ENCODE data around the gene PLEKHH1. TPM values are rescaled to one million over a fixed set of nuclear protein-coding genes. Genes with fewer than 3 reads are reported as not detected.

PLEKHH1 gene
- total RNA-seq, 2 donors from 2014 or later = 59.9 to 61.1 TPM

GRCh38 chr14:67516676-67517075 is 16.4 kb upstream of the PLEKHH1 start:
- Histone ChIP-seq H3K4me1 (ENCODE audit: control insufficient read depth, insufficient read depth, low read length) (peaks cover 3% of the 10 kb centered on the region), H3K27ac (ENCODE audit: low read depth, low read length) (no peak overlapping the region), H3K36me3 (ENCODE audit: control insufficient read depth, insufficient read depth, low read length) (no peaks in the 10 kb centered on the region), H3K9ac (ENCODE audit: extremely low read depth, low read length, poor library complexity, severe bottlenecking) (no peak overlapping the region), H3K4me3 (ENCODE audit: low read length) (no peak overlapping the region), H3K9me3 (ENCODE audit: control insufficient read depth, low read length) (no peaks in the 10 kb centered on the region), H3K27me3 (ENCODE audit: control insufficient read depth, insufficient read depth, low read length, poor library complexity, severe bottlenecking) (peaks cover 88% of the 10 kb centered on the region)
- Mint-ChIP-seq H3K27me3 (ENCODE audit: insufficient read depth) (peaks cover 76% of the 10 kb centered on the region), H3K9me3 (no peaks in the 10 kb centered on the region), H3K4me1 (peaks cover 2% of the 10 kb centered on the region), H3K4me3 (peak overlapping the region; percentile 62), H3K36me3 (ENCODE audit: low read depth) (no peaks in the 10 kb centered on the region), H3K27ac (no peak overlapping the region)
- TF ChIP-seq, protein P1, sequence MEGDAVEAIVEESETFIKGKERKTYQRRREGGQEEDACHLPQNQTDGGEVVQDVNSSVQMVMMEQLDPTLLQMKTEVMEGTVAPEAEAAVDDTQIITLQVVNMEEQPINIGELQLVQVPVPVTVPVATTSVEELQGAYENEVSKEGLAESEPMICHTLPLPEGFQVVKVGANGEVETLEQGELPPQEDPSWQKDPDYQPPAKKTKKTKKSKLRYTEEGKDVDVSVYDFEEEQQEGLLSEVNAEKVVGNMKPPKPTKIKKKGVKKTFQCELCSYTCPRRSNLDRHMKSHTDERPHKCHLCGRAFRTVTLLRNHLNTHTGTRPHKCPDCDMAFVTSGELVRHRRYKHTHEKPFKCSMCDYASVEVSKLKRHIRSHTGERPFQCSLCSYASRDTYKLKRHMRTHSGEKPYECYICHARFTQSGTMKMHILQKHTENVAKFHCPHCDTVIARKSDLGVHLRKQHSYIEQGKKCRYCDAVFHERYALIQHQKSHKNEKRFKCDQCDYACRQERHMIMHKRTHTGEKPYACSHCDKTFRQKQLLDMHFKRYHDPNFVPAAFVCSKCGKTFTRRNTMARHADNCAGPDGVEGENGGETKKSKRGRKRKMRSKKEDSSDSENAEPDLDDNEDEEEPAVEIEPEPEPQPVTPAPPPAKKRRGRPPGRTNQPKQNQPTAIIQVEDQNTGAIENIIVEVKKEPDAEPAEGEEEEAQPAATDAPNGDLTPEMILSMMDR (conservative IDR thresholded peaks at IDR 0.05) = no peak
- DNase-seq = no peak
- WGBS, 2 experiments (ENCODE audit: insufficient coverage in 1 of 2, insufficient read length in 1 of 2) = 45% methylated on average over 2 of the region's 2 CpGs; no CpG with 5 or more reads in 1 of the 2 experiments

DNA sequence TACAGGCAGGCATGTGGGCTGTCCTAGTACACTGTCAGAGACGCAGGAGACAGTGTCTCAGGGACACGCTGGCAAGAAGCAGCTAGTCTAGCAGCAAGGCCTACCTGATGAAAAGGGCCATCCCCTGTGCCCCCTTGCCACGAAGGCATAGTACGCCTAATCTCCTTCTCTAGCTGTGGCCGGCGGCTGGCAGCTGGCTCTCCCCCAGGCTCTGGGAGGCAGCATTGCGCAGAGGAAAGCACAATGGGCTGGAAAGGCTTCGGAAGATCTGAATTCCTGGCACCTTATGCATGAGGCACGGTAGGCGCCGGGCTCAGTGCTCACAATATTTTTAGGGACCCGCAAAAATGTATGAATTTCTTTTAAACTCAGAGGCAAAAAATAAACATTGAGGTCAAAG is 16.0 kb upstream of the PLEKHH1 start:
- TF ChIP-seq, protein P1 (conservative IDR thresholded peaks at IDR 0.05) = peak; percentile 49
- Mint-ChIP-seq H3K36me3 (ENCODE audit: low read depth) (no peaks in the 10 kb centered on the region), H3K27me3 (ENCODE audit: insufficient read depth) (peaks cover 72% of the 10 kb centered on the region), H3K4me1 (peaks cover 2% of the 10 kb centered on the region), H3K4me3 (no peak overlapping the region), H3K9me3 (no peaks in the 10 kb centered on the region), H3K27ac (no peak overlapping the region)
- H3K4me1 ChIP-seq (ENCODE audit: control insufficient read depth, insufficient read depth, low read length) = peaks cover 3% of the 10 kb centered on the region
- H3K9me3 ChIP-seq (ENCODE audit: control insufficient read depth, low read length) = no peaks in the 10 kb centered on the region
- H3K4me3 ChIP-seq (ENCODE audit: low read length) = no peak overlapping the region
- no peak overlapping the region for H3K9ac ChIP-seq (ENCODE audit: extremely low read depth, low read length, poor library complexity, severe bottlenecking)
- no peak overlapping the region for H3K27ac ChIP-seq (ENCODE audit: low read depth, low read length)
- H3K27me3 ChIP-seq (ENCODE audit: control insufficient read depth, insufficient read depth, low read length, poor library complexity, severe bottlenecking) = peaks cover 84% of the 10 kb centered on the region
- WGBS, 2 experiments (ENCODE audit: insufficient coverage in 1 of 2, insufficient read length in 1 of 2) = 45 to 61% methylated on average over 5 to 12 of the region's 12 CpGs
- peak; percentile 80 for DNase-seq
- H3K36me3 ChIP-seq (ENCODE audit: control insufficient read depth, insufficient read depth, low read length) = no peaks in the 10 kb centered on the region

GRCh38 chr14:67519406-67519805 is 13.7 kb upstream of the PLEKHH1 start:
- H3K27me3 ChIP-seq (ENCODE audit: control insufficient read depth, insufficient read depth, low read length, poor library complexity, severe bottlenecking) = peaks cover 68% of the 10 kb centered on the region
- H3K9ac ChIP-seq (ENCODE audit: extremely low read depth, low read length, poor library complexity, severe bottlenecking) = no peak overlapping the region
- Mint-ChIP-seq H3K27me3 (ENCODE audit: insufficient read depth) (peaks cover 55% of the 10 kb centered on the region), H3K9me3 (no peaks in the 10 kb centered on the region), H3K4me3 (no peak overlapping the region), H3K4me1 (no peaks in the 10 kb centered on the region), H3K36me3 (ENCODE audit: low read depth) (no peaks in the 10 kb centered on the region), H3K27ac (no peak overlapping the region)
- 84 to 85% methylated on average over 3 to 5 of the region's 5 CpGs for WGBS, 2 experiments (ENCODE audit: insufficient coverage in 1 of 2, insufficient read length in 1 of 2)
- TF ChIP-seq, protein P1 (conservative IDR thresholded peaks at IDR 0.05) = no peak
- H3K36me3 ChIP-seq (ENCODE audit: control insufficient read depth, insufficient read depth, low read length) = no peaks in the 10 kb centered on the region
- no peak for DNase-seq
- no peaks in the 10 kb centered on the region for H3K9me3 ChIP-seq (ENCODE audit: control insufficient read depth, low read length)
- H3K4me3 ChIP-seq (ENCODE audit: low read length) = no peak overlapping the region
- peaks cover 3% of the 10 kb centered on the region for H3K4me1 ChIP-seq (ENCODE audit: control insufficient read depth, insufficient read depth, low read length)
- H3K27ac ChIP-seq (ENCODE audit: low read depth, low read length) = no peak overlapping the region
